Measurements from ENCODE around the gene MAD1L1.

Gene MAD1L1

DNA sequence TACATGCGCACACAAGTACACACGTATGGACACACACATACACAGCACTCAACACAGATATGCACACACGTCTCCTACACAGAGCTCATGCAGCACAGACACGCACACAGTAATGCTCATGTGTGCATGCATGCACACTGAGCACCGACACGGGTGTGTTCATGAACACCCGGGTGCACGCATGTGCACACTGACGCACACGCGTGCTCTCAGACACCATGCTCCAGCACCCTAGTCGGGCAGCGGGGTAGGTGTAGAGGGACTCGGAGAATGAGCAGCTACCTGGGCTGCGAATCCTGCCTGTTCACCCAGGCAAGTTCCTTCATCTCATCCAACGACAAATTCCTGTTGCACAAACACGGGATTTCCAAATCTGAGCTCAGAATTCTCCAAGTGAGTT, 184.7 kb downstream of the MAD1L1 start:
- H3K4me3 ChIP-seq (replicated peaks; ENCODE audit: low read depth, low read length), result no peak overlapping the region
- no peak for DNase-seq (ENCODE audit: extremely low read depth, low read depth)
- TF ChIP-seq CTCF (IDR thresholded peaks at IDR 0.05; ENCODE audit: low read depth, low read length, missing control alignments), result no peak

DNA sequence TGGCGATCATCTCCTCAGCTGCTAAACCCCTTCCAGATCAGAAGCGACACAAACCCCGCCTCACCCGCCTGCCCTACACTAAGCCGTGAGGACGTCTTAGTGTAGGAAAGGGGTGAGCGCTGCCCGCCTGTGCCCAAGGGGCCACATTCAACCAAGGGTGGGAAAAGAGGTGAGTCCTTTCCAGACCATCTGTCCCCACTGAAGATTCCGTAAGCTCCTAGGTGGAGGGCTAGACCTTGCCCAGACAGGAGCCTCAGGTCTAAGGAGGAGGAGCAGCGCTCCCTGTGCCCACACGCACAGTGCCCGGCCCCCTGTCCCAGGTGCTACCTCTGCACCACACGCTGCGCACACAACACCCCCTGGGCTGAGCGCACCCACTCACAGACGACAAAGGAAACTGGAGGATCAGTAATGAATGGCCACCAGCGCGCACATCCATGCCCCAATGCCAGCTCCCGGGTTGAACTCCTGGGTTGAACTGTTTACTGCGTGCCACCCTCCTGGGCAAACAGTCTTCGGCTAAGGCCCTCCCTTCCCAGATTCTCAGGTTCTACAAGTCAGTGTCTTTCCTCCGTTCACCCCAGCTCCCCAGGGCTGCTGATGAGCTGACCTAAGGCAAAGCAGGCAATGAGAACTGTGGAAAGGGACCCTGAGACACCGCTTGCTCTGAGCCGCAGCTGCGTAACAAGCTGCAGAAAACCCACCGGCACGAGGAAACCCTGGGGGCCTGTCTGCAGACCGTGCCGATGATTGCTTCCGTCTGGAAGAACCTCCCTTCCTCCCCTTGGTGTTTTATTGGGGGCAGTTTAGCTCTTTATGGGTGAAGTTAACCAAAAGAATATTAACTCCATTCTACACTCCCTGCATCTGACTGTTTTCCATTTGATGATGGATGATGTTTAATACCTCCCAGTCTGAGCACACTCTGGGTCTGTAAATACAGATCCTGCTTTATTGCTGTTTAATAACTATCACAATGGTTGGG, 185.9 kb downstream of the MAD1L1 start:
- TF ChIP-seq CTCF (IDR thresholded peaks at IDR 0.05; ENCODE audit: low read depth, low read length, missing control alignments), result no peak
- no peak for DNase-seq (ENCODE audit: extremely low read depth, low read depth)
- no peak overlapping the region for H3K4me3 ChIP-seq (replicated peaks; ENCODE audit: low read depth, low read length)

- DNase-seq (ENCODE audit: extremely low read depth, low read depth), result no peak
- no peak overlapping the region for H3K4me3 ChIP-seq (replicated peaks; ENCODE audit: low read depth, low read length)
- no peak for TF ChIP-seq CTCF (IDR thresholded peaks at IDR 0.05; ENCODE audit: low read depth, low read length, missing control alignments)
Measured at GRCh38 chr7:2045559-2046405, 187.0 kb downstream of the MAD1L1 start.

- no peak for TF ChIP-seq CTCF (IDR thresholded peaks at IDR 0.05; ENCODE audit: low read depth, low read length, missing control alignments)
- DNase-seq (ENCODE audit: extremely low read depth, low read depth), result no peak
- no peak overlapping the region for H3K4me3 ChIP-seq (replicated peaks; ENCODE audit: low read depth, low read length)
Measured at GRCh38 chr7:2044883-2045471, 187.8 kb downstream of the MAD1L1 start.

DNA sequence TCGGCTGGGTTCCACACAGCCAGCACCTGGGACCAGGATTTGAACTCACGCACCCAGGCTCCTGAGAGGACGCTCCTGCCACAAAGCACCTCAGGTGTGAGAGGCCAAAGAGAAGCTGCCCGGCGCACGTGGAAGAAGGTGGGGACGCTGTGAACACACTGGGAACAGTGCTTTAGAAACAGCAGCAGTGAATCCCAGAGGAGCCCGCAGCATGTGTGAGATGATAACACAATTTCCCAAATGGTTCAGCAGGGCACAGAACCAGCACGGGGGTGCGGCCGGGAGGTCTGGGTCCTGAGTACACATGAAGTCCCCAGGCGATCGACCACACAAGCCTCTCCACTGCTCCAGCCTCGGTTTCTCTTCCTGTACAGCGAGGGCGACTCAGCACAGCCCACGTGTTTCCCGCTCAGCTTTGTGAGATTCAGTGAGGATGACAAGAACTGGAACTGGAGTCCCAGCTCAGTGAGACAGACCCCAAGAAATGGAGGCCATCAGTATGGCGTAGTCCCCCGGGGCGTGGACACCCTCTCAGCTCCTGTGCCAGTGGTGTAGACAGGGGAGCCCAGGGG, 188.3 kb downstream of the MAD1L1 start:
- TF ChIP-seq CTCF (IDR thresholded peaks at IDR 0.05; ENCODE audit: low read depth, low read length, missing control alignments), result no peak
- DNase-seq (ENCODE audit: extremely low read depth, low read depth), result no peak
- H3K4me3 ChIP-seq (replicated peaks; ENCODE audit: low read depth, low read length), result no peak overlapping the region

DNA sequence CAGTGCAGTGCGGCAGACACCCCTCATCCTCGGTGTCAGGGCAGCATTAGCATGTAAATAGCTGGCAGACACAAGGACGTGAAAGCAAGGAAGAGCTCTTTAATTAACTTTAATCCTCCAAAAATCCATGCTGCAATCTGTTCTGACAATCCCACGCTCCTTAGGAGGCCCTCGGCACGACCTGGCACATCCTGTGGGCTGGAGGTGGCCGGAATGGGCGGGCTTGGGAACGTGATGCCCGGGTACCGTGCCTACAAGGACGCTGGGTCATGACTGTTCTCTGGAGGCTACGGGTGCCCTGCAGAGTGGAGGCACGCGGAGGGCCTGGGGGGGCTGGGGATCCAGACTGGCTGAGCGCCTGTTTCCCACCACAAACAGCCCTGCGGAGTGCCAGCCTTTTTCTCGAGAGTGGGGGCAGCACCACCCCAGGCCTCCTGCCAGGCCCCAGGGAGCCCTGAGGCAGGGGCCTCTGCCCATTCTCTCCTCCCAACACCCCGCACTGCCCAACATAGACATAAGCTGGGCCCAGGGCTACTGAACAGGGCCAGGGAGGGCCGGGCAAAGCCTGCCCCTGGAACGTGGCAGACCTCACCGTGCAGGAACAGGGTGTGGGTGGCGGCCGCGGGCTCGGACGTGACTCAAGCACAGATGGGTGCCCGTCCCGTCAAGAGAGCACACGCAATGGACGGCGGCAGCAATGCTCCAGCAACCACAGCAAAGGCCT, 189.3 kb downstream of the MAD1L1 start:
- no peak for TF ChIP-seq CTCF (IDR thresholded peaks at IDR 0.05; ENCODE audit: low read depth, low read length, missing control alignments)
- no peak overlapping the region for H3K4me3 ChIP-seq (replicated peaks; ENCODE audit: low read depth, low read length)
- DNase-seq (ENCODE audit: extremely low read depth, low read depth), result no peak

Data from HFF-Myc (cell line).